Urinary bladder (tissue), 4 donors: Measurements from ENCODE around the gene TP53INP2. TPM values are rescaled to one million over a fixed set of nuclear protein-coding genes. Genes with fewer than 3 reads are reported as not detected.
A peak's percentile ranks its signal among the peaks of the same experiment; 100 is the strongest.
"Not testable (repeated sequence)": the region's sequence is repeated elsewhere in the genome, so short reads cannot be mapped to it uniquely, and the experiment has no call there.

Experiments
- DNase-seq: peaks from one replicate; pipeline ENCODE4 v3.0.0-alpha.2; 2015; ENCODE audit errors: extremely low spot score
- H3K27ac ChIP-seq: one replicate; pipeline ENCODE4 v1.5.1; 2013; ENCODE audit warnings: low read depth, mild to moderate bottlenecking, moderate library complexity
- H3K36me3 ChIP-seq: one replicate; pipeline ENCODE4 v1.6.1; 2013; ENCODE audit warnings: mild to moderate bottlenecking, moderate library complexity; ENCODE audit not compliant: insufficient read depth
- H3K4me1 ChIP-seq: one replicate; pipeline ENCODE4 v1.6.1; 2013; ENCODE audit warnings: mild to moderate bottlenecking, moderate library complexity; ENCODE audit not compliant: insufficient read depth
- H3K4me3 ChIP-seq: one replicate; pipeline ENCODE4 v1.5.1; 2013; ENCODE audit warnings: low read depth, low read length
- whole genome bisulfite sequencing: extraction: QIAGEN DNeasy Blood & Tissue Kit; methylation state at CpG from one replicate; pipeline ENCODE4 v1.1.7; 2013; 5-methylcytosine and 5-hydroxymethylcytosine counted together
- polyA plus RNA-seq: library from polyadenylated mRNA; stranded (reverse); fragments of 200-250 nt; gene quantifications from one replicate; pipeline ENCODE4 v1.2.3, GENCODE V29; 2013
- total RNA-seq: library from RNA; depleted of rRNA; stranded (reverse); fragments of >200 nt; gene quantifications from one replicate; pipeline ENCODE4 v1.2.3, GENCODE V29; 2014
- donor health status: healthy with polysubstance abuse.
- donor health status: healthy.

The TP53INP2 gene
- total and polyA plus RNA-seq, 2 donors: 5.8 to 47.1 TPM

DNA sequence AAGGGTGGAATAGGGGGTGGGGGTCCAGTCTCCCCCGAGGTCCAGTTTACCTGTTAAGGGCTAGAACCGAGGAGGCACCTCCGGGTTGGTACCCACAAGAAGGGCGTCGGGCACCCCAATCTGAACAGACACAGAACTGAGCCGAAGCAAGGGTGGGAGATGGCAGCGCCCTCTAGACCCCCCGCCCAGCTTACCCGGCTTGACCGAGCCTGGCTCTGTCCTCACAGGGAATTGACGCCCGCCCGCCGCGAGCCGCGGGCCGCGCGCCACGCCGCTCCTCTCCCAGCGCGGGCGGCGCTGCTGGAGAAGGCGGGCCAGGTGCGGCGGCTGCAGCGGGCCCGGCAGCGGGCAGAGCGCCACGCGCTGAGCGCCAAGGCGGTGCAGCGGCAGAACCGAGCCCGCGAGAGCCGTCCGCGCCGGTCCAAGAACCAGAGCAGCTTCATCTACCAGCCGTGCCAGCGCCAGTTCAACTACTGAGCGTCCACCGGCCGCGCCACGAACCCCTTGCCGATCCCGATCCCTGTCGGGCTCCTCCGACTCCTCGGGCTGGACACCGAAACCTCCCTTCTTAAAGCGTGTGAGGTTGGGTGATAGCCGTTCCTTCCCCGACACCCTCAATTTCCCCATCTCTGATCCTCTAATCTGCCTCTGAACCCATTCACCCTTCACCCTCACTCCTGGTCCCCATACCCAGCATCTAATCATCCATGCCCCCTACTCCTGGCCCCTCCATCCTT lies 5.9 kb downstream of the TP53INP2 start:
- H3K4me3 ChIP-seq: peak overlapping the region; percentile 52
- WGBS: 2% methylated on average over 61 of the region's 61 CpGs
- DNase-seq: no peak
- H3K27ac ChIP-seq: no peak overlapping the region
- no peaks in the 10 kb centered on the region for H3K4me1 ChIP-seq
- H3K36me3 ChIP-seq: peaks cover 3% of the 10 kb centered on the region

DNA sequence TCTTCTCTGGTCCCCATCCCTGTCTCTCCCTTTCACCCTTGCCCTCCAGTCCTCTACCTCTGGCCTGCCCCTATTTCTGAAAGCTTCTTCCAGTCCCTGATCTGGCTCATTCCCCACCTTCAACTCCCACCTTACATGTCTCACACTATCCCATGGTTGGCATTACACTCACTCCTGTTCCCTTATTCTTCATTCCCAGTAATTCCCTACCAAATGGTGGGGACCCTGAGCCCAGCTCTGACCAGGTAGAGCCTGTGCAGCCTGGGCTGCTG lies 6.4 kb downstream of the TP53INP2 start:
- DNase-seq: no peak
- Histone ChIP-seq H3K4me3 (no peak overlapping the region), H3K27ac (no peak overlapping the region), H3K4me1 (no peaks in the 10 kb centered on the region), H3K36me3 (peaks cover 3% of the 10 kb centered on the region)

DNA sequence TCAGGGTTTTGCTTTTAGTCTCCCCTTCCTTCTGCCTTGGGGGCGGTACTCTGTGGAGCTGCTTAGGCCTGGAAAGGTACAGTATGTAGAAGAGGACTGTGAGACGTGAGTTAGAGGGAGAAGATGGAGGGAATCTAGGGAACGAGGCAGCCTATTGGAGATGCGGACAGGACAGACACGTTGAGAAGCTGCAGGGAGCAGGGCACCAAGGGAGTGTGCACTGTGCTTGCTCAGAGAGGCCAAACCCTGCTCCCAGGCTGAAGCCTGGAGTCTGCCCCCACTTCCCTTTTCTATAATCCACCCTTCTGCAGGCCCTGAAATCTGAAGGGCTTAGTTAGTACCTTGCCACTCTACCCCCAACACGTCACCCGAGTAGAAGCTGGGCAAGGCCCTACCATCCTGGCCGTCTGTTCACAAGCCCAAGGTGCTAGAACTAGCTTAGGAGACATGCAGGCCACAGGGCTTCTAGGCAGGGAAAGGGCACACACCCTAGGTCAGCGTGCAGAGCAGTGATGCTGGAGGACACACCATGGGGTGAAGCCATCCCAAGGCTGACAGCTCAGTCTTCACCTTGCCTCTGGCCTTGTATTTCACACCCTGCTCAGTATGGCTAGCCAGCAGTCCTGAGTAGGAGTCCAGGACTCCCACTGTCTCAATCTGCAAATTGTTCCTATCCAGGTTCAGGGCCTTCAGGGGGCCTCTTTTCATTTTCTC lies 6.9 kb downstream of the TP53INP2 start:
- H3K4me3 ChIP-seq: no peak overlapping the region
- WGBS: 89% methylated on average over 9 of the region's 9 CpGs
- H3K27ac ChIP-seq: no peak overlapping the region
- H3K4me1 ChIP-seq: no peaks in the 10 kb centered on the region
- H3K36me3 ChIP-seq: peaks cover 3% of the 10 kb centered on the region
- no peak for DNase-seq

DNA sequence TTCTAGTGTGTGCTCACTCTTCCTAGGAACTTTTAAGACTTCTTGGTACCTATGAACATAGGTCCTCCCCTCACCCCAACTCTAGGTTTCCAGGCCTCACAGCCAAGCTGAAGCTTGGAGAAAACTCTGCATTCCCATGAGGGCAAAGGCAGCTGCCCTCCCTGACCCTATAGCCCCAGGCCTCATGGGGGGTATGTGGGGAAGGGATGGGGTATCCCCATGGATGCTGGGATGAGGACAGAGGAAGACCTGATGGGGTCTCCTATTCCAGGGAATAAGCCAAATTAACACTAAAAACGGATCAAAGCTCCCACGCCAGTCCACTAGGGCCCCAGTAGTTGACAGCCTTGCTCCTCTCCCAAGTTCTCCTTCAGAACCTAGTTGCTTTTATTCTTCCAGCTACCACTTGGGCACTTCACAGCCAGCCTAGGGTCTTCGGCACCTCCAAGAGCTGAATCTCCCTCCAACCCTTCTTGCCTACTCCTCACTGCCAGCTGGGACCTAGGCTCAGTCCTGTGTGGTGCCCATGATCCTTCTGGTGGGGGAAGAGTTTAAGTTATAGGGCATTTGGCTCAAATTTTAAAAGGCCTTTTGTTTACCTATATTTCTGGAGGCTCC lies 7.8 kb downstream of the TP53INP2 start:
- peaks cover 3% of the 10 kb centered on the region for H3K36me3 ChIP-seq
- H3K27ac ChIP-seq: no peak overlapping the region
- H3K4me1 ChIP-seq: no peaks in the 10 kb centered on the region
- no peak overlapping the region for H3K4me3 ChIP-seq
- DNase-seq: no peak
- WGBS: 95% methylated on average over 3 of the region's 3 CpGs

DNA sequence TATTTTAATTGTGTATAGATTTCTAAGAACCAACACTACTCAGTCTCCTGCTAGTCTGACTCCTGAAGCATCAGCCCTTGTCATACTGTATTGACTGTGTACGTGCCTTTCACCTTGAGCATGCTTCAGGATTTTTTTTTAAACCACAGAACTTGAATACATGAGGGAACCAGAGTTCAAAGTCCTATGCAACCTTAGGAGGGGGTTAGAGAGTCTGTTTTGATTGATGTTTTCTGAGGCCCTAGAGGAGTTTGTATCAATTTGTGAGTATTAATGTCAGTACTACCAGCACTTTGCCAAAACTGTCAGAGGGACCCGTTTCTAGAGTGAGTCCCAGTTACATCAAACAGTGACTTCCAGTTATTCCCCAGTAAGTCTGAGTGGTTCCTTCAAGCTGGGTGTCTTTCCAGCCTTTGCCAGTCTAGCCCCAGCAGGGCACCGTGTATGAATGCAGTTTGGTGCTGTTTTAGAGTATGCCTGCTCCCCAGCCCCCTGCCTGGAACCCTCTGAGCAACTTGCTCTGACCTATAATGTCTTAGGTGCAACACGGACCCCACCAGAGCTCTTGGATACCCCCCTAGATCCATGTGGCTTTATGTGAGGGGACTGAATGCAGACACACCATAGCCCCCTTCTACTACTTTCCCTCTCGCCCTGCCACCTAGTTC lies 8.5 kb downstream of the TP53INP2 start:
- H3K4me3 ChIP-seq: no peak overlapping the region
- H3K27ac ChIP-seq: no peak overlapping the region
- peaks cover 3% of the 10 kb centered on the region for H3K36me3 ChIP-seq
- no peak for DNase-seq
- WGBS: 77% methylated on average over 5 of the region's 5 CpGs
- no peaks in the 10 kb centered on the region for H3K4me1 ChIP-seq

DNA sequence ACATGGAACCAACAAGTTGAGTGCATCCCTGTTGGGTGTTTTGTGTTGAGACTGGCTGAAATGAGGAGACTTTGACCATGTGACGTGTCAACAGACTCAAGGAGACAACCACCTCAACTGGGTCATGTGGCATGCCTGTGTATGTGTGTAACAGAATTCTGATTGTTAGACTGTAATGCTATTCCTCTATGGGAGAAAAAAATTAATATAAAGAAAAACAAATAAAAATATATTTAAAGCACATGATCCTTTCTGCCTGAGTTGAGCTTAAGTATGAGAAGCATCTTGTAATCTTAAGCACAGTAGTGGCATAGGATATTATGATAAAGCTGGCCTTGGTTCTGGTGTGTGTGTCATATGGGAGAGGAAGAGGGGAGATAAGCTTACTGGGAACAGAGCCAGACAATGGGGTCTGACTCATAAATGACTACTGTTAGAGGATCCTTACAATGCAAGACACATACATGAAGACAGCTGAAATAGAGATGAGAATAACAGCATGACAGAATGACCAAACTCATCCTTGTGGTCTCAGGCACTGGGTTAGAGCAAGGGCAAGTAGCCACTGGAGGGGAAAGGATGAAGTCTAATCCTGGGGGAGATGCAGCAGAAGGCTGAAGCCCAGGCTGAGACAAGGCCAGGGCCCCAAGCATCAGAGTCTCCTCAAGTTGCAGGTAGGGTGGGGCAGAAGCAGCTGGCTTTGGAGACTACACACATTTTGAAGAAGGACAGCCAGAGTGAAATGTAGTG lies 9.2 kb downstream of the TP53INP2 start:
- Histone ChIP-seq H3K36me3 (peaks cover 5% of the 10 kb centered on the region), H3K27ac (no peak overlapping the region), H3K4me1 (no peaks in the 10 kb centered on the region), H3K4me3 (no peak overlapping the region)
- WGBS: 79% methylated on average over 1 of the region's 1 CpG
- DNase-seq: no peak

DNA sequence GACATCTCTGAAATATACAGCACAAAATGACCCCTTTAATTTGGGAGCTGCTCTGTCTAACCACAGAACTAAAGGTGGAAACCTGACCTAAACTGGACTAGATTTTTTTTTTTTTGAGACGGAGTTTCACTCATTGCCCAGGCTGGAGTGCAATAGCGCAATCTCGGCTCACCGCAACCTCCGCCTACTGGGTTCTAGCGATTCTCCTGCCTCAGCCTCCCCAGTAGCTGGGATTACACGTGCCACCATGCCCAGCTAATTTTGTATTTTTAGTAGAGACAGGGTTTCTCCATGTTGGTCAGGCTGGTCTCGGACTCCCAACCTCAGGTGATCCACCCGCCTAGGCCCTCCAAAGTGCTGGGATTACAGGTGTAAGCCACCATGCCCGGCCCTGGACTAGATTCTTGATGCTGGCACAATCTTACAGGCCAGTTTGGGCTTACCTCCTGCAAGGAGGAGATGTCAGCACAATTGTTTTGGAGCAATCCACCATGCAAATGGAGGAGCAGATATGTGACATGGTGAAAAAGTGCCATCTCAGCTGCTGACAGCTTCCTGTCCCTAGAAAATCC lies 9.9 kb downstream of the TP53INP2 start:
- DNase-seq, H3K4me1 ChIP-seq, H3K4me3 ChIP-seq, H3K27ac ChIP-seq, H3K36me3 ChIP-seq: not testable (repeated sequence)
- 94% methylated on average over 10 of the region's 10 CpGs for WGBS

DNA sequence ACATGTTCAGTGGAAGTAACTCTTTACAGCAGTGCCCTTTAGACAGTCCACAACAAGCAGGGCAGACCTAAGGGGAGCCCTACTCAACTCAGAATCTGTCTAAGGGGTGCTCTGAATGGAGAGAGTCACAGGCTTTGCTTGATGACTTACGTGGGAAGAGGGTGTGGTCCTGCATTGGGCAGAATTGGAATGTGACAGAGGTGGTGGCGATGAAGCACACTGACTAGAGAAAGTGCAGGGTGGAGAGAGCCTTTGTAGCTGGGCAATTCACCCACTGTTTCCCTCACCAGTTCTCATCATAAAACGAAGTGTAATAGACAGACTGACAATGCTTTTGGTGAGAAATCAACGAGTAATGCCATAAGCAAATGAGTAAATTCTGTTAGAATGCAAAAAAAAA lies 11.2 kb downstream of the TP53INP2 start:
- peaks cover 5% of the 10 kb centered on the region for H3K36me3 ChIP-seq

DNA sequence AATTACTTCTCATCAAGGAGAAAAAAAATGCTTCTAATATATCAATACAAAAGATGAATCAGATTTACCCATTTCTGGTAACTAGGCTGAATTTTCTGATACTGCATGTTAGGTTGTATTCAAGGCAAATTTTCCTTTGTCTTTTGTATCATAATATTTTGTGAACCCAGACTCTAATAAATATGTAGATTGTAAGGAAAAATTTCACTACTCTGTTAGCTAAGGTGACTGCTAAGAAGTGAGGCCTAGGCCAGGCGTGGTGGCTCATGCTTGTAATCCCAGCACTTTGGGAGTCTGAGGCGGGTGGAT lies 12.7 kb downstream of the TP53INP2 start:
- peaks cover 5% of the 10 kb centered on the region for H3K36me3 ChIP-seq
- WGBS: 95% methylated on average over 2 of the region's 2 CpGs
- no peak overlapping the region for H3K4me3 ChIP-seq
- H3K4me1 ChIP-seq: no peaks in the 10 kb centered on the region
- H3K27ac ChIP-seq: no peak overlapping the region
- DNase-seq: no peak

More for the DNA sequence above, 11.2 kb downstream of the TP53INP2 start:
- H3K27ac ChIP-seq: no peak overlapping the region
- DNase-seq: no peak
- no peaks in the 10 kb centered on the region for H3K4me1 ChIP-seq
- WGBS: 95% methylated on average over 4 of the region's 4 CpGs
- H3K4me3 ChIP-seq: no peak overlapping the region

DNA sequence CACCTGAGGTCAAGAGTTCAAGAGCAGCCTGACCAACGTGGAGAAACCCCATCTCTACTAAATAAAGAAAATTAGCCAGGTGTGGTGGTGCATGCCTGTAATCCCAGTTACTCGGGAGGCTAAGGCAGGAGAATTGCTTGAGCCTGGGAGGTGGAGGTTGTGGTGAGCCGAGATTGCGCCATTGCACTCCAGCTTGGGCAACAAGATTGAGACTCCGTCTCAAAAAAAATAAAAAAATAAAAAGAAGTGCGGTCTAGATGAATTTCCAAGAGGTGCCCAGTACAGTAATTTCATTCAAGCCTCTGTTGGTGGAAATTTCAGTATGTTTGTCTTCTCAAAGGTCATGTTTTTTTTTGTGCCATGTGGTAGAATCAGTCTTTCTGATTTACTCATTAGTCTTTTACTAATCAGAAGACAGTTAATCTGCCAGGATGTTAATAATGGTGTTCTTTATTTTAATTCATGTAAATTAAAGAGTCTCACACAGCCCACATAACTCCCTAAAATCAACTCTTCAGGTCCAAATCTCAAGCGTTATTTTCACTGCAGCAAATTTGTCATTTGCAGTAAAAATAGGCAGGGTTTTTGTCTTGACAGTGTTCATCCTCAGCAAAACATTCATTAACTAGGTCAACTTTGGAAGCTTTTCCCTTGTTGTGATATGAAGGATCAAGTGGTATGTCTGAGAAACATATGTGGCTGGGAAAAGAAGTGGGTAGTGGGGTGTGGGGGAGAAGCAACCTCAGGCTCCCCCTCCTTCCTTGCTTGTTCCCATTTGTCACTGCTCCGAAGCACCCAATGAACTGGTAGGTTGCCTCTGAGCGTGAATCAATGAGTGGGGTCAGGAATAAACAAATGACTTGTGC lies 13.3 kb downstream of the TP53INP2 start:
- no peak overlapping the region for H3K4me3 ChIP-seq

DNA sequence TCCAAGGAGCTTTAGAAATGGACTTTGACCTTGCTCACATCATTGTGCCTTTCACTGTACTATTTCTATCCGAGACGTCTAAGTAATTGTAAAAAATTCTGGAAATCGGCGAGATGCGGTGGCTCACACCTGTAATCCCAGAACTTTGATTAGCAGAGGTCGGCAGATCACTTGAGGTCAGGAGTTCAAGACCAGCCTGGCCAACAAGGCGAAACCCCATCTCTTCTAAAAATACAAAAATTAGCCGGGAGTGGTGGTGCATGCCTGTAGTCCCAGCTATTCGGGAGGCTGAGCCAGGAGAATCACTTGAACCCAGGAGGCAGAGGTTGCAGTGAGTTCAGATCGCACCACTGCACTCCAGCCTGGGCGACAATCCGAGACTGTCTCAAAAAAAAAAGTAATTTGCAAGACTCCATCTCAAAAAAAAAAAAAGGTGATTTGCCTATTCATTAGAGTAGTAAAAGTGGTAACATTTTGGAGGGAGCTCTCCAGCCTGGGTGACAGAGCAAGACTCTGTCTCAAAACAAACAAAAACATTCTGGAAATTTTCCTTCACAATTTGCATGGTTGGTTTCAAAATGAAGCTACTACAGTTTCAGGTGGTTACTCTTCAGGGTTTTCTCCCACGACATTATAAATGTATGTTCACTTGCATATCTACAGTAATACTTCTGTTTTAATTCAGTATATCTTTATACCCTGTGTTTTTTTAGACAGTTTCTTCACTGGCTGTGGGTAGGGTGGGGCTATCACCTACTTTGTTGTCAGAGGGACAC lies 15.3 kb downstream of the TP53INP2 start:
- H3K36me3 ChIP-seq, H3K27ac ChIP-seq, H3K4me3 ChIP-seq, H3K4me1 ChIP-seq, DNase-seq: not testable (repeated sequence)
- WGBS: 93% methylated on average over 13 of the region's 13 CpGs

More for the DNA sequence above, 13.3 kb downstream of the TP53INP2 start:
- no peak for DNase-seq
- Histone ChIP-seq H3K36me3 (peaks cover 5% of the 10 kb centered on the region), H3K4me1 (no peaks in the 10 kb centered on the region), H3K27ac (no peak overlapping the region)
- WGBS: 88% methylated on average over 9 of the region's 9 CpGs

DNA sequence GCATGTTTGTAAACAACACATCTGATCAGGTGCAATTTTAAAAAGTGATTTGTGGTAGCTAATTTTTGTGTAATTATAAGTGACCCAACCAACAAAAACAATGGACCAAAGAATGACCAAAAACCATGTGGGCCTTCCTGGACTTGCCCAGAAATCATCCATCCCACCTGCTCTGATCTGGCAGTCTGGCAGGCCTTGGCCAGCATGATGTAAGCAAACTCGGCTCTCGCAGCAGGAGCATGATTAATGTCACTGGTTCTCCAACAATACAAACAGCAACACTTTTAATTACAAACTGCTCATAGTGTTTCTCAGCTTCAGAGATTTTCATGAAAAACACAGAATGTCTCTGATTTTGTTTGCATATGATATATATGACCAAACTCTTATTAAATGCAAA lies 16.1 kb downstream of the TP53INP2 start:
- H3K27ac ChIP-seq: no peak overlapping the region
- H3K4me1 ChIP-seq: no peaks in the 10 kb centered on the region
- H3K36me3 ChIP-seq: peaks cover 2% of the 10 kb centered on the region
- 29% methylated on average over 2 of the region's 2 CpGs for WGBS
- no peak overlapping the region for H3K4me3 ChIP-seq
- no peak for DNase-seq
